ENCODE data around the gene CCDC175.

CCDC175 gene

GRCh38 chr14:59580911-59581310 lies 4.3 kb upstream of the CCDC175 start:
- DNase-seq (ENCODE audit: low read depth): no peak
- TF ChIP-seq CTCF (conservative IDR thresholded peaks at IDR 0.05; ENCODE audit: low read length): no peak
- no peak overlapping the region for H3K4me3 ChIP-seq (ENCODE audit: low read length)

- no peak for DNase-seq (ENCODE audit: low read depth)
- TF ChIP-seq CTCF (conservative IDR thresholded peaks at IDR 0.05; ENCODE audit: low read length): no peak; the same call in 1 of the 2 replicates
- H3K4me3 ChIP-seq (ENCODE audit: low read length): no peak overlapping the region
Observed at GRCh38 chr14:59570122-59570521, 6.5 kb downstream of the CCDC175 start.

- H3K4me3 ChIP-seq (ENCODE audit: low read length): no peak overlapping the region
- no peak for TF ChIP-seq CTCF (conservative IDR thresholded peaks at IDR 0.05; ENCODE audit: low read length)
- DNase-seq (ENCODE audit: low read depth): no peak
Observed at GRCh38 chr14:59566725-59567124, 9.9 kb downstream of the CCDC175 start.

GRCh38 chr14:59566296-59566695 lies 10.3 kb downstream of the CCDC175 start:
- no peak overlapping the region for H3K4me3 ChIP-seq (ENCODE audit: low read length)
- DNase-seq (ENCODE audit: low read depth): no peak
- no peak for TF ChIP-seq CTCF (conservative IDR thresholded peaks at IDR 0.05; ENCODE audit: low read length)

GRCh38 chr14:59565087-59565486 lies 11.5 kb downstream of the CCDC175 start:
- DNase-seq (ENCODE audit: low read depth): no peak
- no peak overlapping the region for H3K4me3 ChIP-seq (ENCODE audit: low read length)
- no peak for TF ChIP-seq CTCF (conservative IDR thresholded peaks at IDR 0.05; ENCODE audit: low read length)

GRCh38 chr14:59564366-59564765 lies 12.2 kb downstream of the CCDC175 start:
- H3K4me3 ChIP-seq (ENCODE audit: low read length): no peak overlapping the region
- DNase-seq (ENCODE audit: low read depth): no peak
- TF ChIP-seq CTCF (conservative IDR thresholded peaks at IDR 0.05; ENCODE audit: low read length): no peak

- no peak for DNase-seq (ENCODE audit: low read depth)
- no peak overlapping the region for H3K4me3 ChIP-seq (ENCODE audit: low read length)
- no peak for TF ChIP-seq CTCF (conservative IDR thresholded peaks at IDR 0.05; ENCODE audit: low read length)
Observed at GRCh38 chr14:59547310-59547709, 29.3 kb downstream of the CCDC175 start.

Measured in AG10803 (cell line).